ENCODE results near the gene CD248.

CD248 gene

DNA sequence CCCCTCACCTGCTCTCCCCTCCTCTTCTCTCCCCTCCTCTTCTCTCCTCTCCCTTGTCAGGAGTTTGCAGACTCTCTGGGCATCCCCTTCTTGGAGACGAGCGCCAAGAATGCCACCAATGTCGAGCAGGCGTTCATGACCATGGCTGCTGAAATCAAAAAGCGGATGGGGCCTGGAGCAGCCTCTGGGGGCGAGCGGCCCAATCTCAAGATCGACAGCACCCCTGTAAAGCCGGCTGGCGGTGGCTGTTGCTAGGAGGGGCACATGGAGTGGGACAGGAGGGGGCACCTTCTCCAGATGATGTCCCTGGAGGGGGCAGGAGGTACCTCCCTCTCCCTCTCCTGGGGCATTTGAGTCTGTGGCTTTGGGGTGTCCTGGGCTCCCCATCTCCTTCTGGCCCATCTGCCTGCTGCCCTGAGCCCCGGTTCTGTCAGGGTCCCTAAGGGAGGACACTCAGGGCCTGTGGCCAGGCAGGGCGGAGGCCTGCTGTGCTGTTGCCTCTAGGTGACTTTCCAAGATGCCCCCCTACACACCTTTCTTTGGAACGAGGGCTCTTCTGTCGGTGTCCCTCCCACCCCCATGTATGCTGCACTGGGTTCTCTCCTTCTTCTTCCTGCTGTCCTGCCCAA, 40.7 kb downstream of the CD248 start:
- DNase-seq (ENCODE audit: low spot score), result no peak

DNA sequence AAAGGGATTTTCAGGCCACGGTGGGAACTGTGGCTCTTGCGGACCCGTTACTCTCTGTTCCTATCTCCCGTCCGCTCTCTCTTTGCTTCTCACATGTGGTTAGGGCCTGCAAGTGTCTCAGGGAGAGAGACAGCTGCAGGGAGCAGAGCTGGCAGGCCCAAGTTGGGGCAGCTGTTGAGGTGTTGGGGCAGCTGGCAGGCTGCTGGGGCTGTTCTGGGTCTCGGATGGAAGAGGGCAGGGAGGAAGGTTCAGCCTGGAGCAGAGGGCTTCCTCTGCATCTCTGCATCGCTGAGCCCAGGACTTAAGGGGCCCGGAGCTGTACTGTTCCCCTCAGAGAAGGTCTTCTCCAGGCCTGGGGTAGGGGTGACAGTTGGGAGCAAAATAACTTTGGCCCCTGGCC, 41.4 kb downstream of the CD248 start:
- no peak for DNase-seq (ENCODE audit: low spot score)

DNA sequence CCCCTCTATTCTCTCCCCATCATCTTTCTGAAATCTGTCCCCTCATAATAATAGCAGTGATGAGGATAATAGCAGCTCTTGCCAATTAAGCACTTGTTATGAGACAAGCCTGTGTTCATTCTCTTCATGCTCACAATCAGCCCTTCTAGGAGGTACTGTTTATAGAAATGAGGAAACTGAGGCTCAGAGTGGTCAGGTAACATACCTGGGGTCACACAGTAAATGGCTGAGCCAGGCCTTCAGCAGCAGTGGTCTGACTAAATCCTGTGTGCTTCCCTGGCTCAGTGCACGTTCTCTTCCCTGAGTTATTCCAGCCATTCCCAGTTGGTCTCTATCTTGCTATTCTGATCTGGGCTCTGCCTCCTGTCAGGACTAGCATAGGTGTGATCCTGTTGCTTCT, 42.6 kb downstream of the CD248 start:
- no peak for DNase-seq (ENCODE audit: low spot score)

DNA sequence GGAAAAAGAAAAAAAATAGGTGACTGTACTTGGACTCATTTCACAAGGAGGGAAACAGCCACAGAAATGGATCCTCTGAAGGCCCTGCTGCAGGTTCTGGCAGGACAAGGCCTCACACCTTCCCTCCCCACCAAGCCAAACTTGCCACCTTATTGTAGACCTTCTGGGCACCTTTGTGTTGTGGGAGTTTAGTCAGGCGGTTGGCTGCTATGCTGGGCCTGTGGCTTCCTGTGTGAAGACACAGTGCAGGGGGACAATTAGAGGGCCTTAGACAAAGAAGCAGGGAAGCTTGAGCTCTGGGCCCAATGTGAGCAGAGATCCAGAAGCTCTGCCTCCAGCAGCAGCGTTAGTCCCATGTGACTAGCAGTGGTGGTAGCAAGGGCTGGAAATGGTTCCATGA, 44.2 kb downstream of the CD248 start:
- DNase-seq (ENCODE audit: low spot score), result no peak

DNA sequence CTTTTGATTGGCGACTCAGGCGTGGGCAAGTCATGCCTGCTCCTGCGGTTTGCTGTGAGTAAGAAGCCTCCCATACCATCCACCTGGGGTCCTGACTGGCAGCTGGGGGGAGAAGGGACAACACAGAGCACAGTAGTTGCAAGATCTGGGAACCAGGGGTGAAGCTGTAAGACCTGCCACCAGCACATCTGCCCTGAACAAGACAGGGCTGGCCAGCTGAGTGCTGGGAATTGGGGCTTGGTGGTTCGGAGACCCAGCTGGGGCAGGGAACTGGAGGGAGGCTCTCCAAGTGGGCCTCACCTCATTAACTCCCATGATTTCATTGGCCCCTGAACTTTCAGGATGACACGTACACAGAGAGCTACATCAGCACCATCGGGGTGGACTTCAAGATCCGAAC, 45.0 kb downstream of the CD248 start:
- no peak for DNase-seq (ENCODE audit: low spot score)

DNA sequence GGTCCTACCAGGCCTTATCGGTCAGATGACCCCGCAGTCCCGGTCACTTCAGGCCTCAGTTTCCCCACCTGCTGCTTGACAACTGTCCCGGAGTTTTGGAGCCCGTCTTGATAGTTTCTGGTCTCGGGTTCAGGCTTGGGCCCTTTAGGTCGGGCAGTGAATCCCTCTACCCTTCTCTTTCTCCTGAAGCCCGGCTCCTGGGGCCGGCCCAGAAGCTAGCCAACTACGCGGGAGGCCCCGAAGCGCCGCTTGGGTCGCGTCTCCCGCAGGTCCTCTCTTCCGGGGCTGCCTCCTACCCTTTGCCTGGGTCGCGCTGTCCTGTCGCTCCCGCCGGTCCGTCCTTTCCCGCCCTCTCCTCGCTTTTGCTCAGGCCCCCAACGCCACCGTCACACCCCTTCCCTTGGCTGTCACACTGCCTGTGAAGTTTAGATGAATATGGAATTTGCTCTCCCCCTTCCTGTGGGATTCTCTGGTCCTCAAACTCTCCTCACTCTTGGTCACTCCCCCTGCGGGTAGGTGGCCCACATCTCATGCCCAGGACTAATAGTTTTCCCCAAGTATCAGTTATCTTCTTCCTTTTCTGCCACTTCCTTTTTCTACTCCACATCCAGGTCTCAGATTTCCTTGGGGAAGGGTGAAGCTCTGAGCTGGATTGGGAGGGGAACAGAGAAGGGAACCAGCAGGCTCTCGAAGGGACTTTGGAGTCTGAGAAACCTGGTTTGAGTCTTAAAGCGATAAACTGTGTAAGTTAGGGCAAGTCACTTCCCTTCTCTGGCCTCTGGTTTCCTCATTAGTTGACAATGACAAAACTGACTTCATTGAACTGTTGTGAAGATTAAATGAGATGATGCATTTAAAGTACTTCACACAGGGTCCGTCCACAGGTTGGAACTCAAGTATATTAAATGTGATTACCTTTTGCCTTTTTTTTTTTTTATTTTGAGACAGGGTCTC, 47.6 kb downstream of the CD248 start:
- DNase-seq (ENCODE audit: low spot score), result no peak

DNA sequence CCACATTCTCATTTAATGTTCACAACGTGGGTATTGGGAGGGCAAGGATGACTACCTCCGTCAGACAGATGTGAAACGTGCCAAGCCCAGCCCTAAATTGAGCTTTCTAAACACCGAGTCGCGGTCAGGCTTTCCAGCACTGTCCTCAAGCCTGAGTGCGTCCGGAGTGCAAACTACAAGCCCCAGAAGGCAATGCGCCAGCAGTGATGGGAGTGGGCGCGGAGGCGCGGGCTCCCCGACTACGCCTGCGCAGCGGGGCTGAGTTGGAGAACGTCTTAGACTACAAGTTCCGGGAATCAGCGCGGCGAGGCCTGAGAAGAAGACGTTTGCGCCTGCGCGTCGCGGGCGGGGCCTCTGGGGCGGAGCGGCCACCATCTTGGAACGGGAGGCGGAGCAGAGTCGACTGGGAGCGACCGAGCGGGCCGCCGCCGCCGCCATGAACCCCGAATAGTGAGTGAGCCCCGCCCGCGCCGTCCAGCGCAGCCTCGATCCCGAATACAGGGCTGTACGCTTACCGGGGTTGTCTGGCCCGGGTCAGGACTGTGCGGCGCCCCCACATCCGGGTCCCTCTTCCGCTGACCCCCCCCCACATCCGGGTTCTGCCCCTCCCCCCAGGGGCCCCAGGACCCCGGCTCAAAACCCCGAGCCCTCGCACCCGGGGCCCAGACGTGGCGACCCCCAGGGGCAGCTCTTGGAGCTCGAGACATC, 48.4 kb downstream of the CD248 start, which contains the start of gene RAB1B:
RAB1B (plus strand) TSS at position 396 of the 708 bp plus-strand sequence; CDS start at position 437, 41 bp downstream.
- peak; percentile 100 for DNase-seq (ENCODE audit: low spot score)

DNA sequence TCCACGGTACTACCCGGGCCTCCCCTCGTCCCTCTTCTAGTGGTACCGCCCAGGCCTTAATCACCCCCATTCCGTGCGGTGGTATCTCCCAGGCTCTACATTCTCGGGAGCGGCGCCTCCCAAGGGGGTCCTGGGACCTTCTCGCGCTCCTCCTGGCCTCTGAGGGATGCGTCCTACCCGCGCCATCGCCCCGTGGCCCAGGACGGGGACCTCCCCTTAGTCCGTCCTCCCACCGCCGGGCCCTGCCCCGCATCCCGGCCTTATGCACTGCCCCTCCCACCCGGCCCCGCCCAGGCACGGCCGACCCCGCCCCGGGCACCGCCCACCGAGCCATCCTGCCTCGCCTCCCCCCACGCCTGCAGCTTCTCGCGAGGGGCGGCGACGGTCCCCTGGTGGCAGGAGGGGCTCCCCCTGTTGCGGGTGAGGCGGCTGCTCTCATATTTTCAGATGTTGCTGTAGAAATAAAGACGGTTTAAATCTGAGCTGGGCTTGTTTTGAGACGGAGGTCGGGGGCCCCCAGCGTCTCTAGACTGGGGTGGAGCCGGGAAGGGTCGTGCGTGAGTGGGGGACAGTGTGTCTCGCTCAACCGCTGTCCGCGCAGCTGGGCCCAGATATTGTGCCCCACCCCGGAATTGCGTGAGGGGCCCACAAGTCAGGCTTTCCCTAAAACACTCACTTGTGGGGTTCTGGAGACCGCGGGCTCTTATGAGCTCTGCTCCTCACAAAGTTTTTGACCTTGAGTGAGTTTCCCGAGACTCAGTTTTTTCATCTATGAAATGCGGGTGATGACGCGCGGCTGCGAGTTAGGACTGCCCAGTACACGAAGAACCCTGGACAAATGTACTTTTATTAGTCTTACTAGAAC, 49.2 kb downstream of the CD248 start:
- DNase-seq (ENCODE audit: low spot score), result peak; percentile 86

DNA sequence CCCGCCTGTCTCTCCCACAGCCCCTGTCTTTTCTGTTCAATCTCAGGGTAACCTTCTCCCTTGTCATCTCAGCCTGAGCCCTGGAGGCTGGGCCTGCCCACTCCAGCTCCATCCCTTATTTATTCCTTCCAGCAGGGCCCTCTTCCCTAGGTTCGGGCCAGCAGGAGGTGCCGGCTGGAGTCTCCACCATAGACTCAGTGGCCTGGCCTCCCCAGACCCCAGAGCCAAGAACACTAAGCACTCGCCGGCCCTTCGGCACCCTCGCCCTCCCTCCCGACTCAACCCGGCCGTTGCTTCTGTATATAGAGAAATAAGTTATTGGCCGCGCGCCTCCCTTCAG, 49.8 kb downstream of the CD248 start:
- DNase-seq (ENCODE audit: low spot score), result no peak

DNA sequence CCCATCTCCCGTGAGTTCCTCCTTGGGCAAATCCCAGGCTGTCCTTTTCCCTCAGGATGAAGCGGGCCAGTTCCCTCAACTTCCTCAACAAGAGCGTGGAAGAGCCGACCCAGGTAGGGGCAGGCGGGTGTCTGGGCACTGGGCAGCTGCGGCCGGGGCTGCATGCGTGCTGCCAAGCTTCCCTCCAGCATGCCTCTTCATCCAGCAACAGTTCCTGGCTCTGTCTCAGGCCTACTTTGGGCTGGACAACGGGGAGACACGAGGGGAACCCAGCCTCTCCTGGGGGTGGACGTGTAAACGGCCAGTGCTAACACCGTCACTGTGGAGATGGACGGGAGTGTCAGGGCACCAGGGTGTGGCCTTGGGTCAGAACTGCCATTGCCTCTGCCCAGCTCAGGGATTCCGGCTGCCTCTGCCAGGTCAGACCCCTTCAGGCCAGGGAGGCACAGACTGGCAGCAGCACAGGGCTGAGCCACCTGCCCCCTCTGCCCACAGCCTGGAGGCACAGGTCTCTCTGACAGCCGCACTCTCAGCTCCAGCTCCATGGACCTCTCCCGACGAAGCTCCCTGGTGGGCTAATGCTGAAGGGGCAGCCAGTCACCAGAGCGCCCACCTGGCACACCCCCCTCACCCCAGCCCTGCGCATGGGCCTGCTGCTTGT, 50.3 kb downstream of the CD248 start:
- DNase-seq (ENCODE audit: low spot score), result no peak

DNA sequence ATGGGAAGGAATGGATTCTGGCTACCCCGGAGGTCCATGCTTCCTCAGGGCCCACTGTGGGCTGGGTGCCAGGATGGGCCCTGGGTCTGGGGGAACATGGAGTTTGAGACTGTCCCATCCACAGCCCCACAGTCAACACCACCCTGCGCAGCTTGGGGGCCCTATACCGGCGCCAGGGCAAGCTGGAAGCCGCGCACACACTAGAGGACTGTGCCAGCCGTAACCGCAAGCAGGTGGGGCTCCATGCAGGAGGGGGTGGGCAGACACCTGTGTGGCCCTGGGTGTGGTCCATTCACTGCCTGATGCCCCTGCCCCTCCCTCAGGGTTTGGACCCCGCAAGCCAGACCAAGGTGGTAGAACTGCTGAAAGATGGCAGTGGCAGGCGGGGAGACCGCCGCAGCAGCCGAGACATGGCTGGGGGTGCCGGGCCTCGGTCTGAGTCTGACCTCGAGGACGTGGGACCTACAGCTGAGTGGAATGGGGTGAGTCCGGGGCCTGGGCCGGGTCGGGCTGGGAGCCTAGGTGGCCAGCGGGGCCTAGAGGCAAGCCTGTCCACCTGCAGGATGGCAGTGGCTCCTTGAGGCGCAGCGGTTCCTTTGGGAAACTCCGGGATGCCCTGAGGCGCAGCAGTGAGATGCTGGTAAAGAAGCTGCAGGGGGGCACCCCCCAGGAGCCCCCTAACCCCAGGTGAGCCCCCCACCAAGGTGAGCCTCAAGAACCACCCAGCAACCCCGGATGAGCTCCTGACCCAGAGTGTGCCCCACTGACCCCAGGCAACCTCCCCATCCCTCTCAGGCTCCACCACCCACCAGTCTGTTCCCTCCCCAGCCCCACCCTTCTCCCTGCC, 51.1 kb downstream of the CD248 start:
- no peak for DNase-seq (ENCODE audit: low spot score)

DNA sequence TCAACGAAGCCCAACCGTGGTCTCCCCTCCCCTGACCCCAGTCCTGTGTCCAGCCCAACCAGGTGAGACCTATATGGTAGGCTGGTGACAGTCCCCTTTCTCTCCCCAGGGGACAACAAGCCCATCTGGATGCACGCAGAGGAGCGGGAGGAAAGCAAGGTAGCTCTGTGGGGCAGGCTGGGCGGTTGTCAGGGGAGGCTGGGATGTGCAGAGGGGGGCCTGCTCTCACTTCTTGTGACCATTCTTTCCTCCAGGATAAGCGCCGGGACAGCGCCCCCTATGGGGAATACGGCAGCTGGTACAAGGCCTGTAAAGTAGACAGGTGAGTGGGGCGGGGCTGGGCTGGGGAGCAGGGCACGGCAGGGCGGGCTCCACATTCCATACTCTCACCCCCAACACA, 51.9 kb downstream of the CD248 start:
- no peak for DNase-seq (ENCODE audit: low spot score)

All from kidney capillary endothelial cell (primary cell).